Measurements from ENCODE around the gene CXorf65.

Gene CXorf65

DNA sequence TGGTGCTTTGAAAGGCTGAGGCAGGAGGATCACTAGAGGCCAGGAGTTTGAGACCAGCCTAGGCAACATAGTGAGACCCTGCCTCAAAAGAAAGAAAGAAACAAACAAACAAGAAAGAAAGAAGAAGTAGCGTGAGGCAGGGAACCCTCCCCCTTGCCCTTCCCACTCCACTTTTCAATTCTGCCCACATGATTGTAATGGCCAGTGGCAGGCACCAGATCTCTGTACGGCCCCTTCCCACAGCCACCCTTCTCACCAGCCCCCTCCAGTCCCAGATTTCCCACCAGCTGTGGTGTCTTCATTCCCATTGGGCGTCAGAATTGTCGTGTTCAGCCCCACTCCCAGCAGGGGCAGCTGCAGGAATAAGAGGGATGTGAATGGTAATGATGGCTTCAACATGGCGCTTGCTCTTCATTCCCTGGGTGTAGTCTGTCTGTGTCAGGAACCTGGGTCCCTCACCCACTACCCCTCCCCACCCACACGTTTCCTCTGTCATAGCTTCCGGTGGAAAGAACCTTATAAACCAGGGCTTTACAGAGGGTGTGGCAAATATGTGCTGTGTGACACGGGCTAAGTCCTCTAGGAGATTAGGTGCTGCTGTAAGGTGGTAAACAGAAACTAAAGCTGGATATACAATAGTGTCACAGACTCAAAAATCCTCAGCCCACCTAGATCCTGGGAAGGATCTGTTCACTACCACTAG, 4.8 kb upstream of the CXorf65 start, which contains the start of gene IL2RG:
Gene IL2RG (minus strand): TSS at position 437 of the 703 bp plus-strand sequence. CDS start 38 bp downstream, at position 399.
- H2AFZ ChIP-seq (ENCODE audit: low read length) = no peak within 1 kb of the TSS
- peaks cover 0 to 15% (median 0%) of the 10 kb centered on the region in 3 experiments for H3K27me3 ChIP-seq (ENCODE audit: control insufficient read depth in 3 of 3, insufficient read depth in 3 of 3, low read depth in 1 of 3, low read length in 3 of 3)
- H2BK15ac ChIP-seq (ENCODE audit: low read length) = no peak within 1 kb of the TSS
- H3K14ac ChIP-seq (ENCODE audit: low read length) = no peak within 1 kb of the TSS
- H2AK5ac ChIP-seq (ENCODE audit: low read depth, low read length) = no peak within 1 kb of the TSS
- H4K8ac ChIP-seq (ENCODE audit: low read depth, low read length) = no peak within 1 kb of the TSS
- no peak within 1 kb of the TSS for H2BK120ac ChIP-seq (ENCODE audit: low read depth, low read length)
- no peak within 1 kb of the TSS for H3K9ac ChIP-seq (ENCODE audit: low read depth, low read length, poor library complexity)
- WGBS, 2 donors (ENCODE audit: extremely low coverage in 2 of 2, insufficient read length in 2 of 2, insufficient replicate concordance in 1 of 2) = no CpG with 5 or more reads among the region's 8 CpGs
- H3K79me1 ChIP-seq (ENCODE audit: low read depth, low read length) = no peaks in the 10 kb centered on the region
- H3K4me3 ChIP-seq (ENCODE audit: low read length in 2 of 2) = no peak within 1 kb of the TSS
- H2BK12ac ChIP-seq (ENCODE audit: low read length) = no peak within 1 kb of the TSS
- peaks cover 0 to 2% of the 10 kb centered on the region in 2 donors for H3K4me1 ChIP-seq (ENCODE audit: control insufficient read depth in 2 of 2, insufficient read depth in 1 of 2, low read depth in 1 of 2, low read length in 2 of 2)
- H4K91ac ChIP-seq (ENCODE audit: low read depth, low read length, poor library complexity) = no peak within 1 kb of the TSS
- no peak within 1 kb of the TSS for H3K4me2 ChIP-seq (ENCODE audit: insufficient read depth, low read length, poor library complexity, severe bottlenecking)
- no peak within 1 kb of the TSS for H3K4ac ChIP-seq (ENCODE audit: low read length)
- H3K9me3 ChIP-seq (replicated peaks in 1 of 2; ENCODE audit: control insufficient read depth in 2 of 2, insufficient read depth in 1 of 2, low read depth in 1 of 2, low read length in 2 of 2) = no peaks in the 10 kb centered on the region
- DNase-seq (ENCODE audit: low spot score) = no peak
- H2BK5ac ChIP-seq (ENCODE audit: low read length) = no peak within 1 kb of the TSS
- H3K36me3 ChIP-seq (replicated peaks in 1 of 2; ENCODE audit: control insufficient read depth in 2 of 2, insufficient read depth in 2 of 2, low read length in 2 of 2) = no peaks in the 10 kb centered on the region
- H3K23ac ChIP-seq (ENCODE audit: low read depth, low read length, poor library complexity) = no peak within 1 kb of the TSS
- H3K18ac ChIP-seq (ENCODE audit: low read length) = no peak within 1 kb of the TSS
- H3K27ac ChIP-seq (replicated peaks; ENCODE audit: low read length) = no peak within 1 kb of the TSS

DNA sequence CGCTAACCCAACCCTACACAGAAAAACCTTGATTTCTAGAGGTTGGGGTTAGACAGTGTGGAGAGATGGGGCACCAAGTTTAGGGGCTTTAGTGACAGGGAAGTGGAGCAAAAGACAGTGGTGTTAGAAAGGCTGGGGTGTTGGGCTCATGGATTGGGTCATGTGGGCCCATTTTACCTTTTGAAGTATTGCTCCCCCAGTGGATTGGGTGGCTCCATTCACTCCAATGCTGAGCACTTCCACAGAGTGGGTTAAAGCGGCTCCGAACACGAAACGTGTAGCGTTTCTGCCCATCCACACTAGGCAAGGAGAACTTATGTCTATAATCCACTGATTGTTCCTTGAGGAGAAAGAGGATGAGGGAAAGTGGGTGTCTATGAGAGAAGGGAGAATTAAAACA, 2.5 kb upstream of the CXorf65 start:
- no peak overlapping the region for H3K18ac ChIP-seq (ENCODE audit: low read length)
- H2AFZ ChIP-seq (ENCODE audit: low read length) = no peak overlapping the region
- no peak overlapping the region for H3K4me2 ChIP-seq (ENCODE audit: insufficient read depth, low read length, poor library complexity, severe bottlenecking)
- peaks cover 4 to 8% of the 10 kb centered on the region in 2 donors for H3K4me1 ChIP-seq (ENCODE audit: control insufficient read depth in 2 of 2, insufficient read depth in 1 of 2, low read depth in 1 of 2, low read length in 2 of 2)
- no peaks in the 10 kb centered on the region for H3K9me3 ChIP-seq (replicated peaks in 1 of 2; ENCODE audit: control insufficient read depth in 2 of 2, insufficient read depth in 1 of 2, low read depth in 1 of 2, low read length in 2 of 2)
- H3K4ac ChIP-seq (ENCODE audit: low read length) = no peak overlapping the region
- no peak overlapping the region for H3K9ac ChIP-seq (ENCODE audit: low read depth, low read length, poor library complexity)
- H2BK15ac ChIP-seq (ENCODE audit: low read length) = no peak overlapping the region
- 100% methylated on average over 1 of the region's 6 CpGs; no CpG with 5 or more reads in 1 of the 2 donors for WGBS, 2 donors (ENCODE audit: extremely low coverage in 2 of 2, insufficient read length in 2 of 2, insufficient replicate concordance in 1 of 2)
- H3K23ac ChIP-seq (ENCODE audit: low read depth, low read length, poor library complexity) = no peak overlapping the region
- no peak overlapping the region for H4K91ac ChIP-seq (ENCODE audit: low read depth, low read length, poor library complexity)
- H3K27ac ChIP-seq (replicated peaks; ENCODE audit: low read length) = no peak overlapping the region
- peaks cover 0 to 15% (median 0%) of the 10 kb centered on the region in 3 experiments for H3K27me3 ChIP-seq (ENCODE audit: control insufficient read depth in 3 of 3, insufficient read depth in 3 of 3, low read depth in 1 of 3, low read length in 3 of 3)
- no peak overlapping the region for H2AK5ac ChIP-seq (ENCODE audit: low read depth, low read length)
- H4K8ac ChIP-seq (ENCODE audit: low read depth, low read length) = no peak overlapping the region
- H3K4me3 ChIP-seq (ENCODE audit: low read length in 2 of 2) = no peak overlapping the region
- H3K36me3 ChIP-seq (replicated peaks in 1 of 2; ENCODE audit: control insufficient read depth in 2 of 2, insufficient read depth in 2 of 2, low read length in 2 of 2) = no peaks in the 10 kb centered on the region
- no peak overlapping the region for H2BK12ac ChIP-seq (ENCODE audit: low read length)
- no peak overlapping the region for H2BK120ac ChIP-seq (ENCODE audit: low read depth, low read length)
- H2BK5ac ChIP-seq (ENCODE audit: low read length) = no peak overlapping the region
- no peak overlapping the region for H3K14ac ChIP-seq (ENCODE audit: low read length)
- DNase-seq (ENCODE audit: low spot score) = no peak
- H3K79me1 ChIP-seq (ENCODE audit: low read depth, low read length) = no peaks in the 10 kb centered on the region

DNA sequence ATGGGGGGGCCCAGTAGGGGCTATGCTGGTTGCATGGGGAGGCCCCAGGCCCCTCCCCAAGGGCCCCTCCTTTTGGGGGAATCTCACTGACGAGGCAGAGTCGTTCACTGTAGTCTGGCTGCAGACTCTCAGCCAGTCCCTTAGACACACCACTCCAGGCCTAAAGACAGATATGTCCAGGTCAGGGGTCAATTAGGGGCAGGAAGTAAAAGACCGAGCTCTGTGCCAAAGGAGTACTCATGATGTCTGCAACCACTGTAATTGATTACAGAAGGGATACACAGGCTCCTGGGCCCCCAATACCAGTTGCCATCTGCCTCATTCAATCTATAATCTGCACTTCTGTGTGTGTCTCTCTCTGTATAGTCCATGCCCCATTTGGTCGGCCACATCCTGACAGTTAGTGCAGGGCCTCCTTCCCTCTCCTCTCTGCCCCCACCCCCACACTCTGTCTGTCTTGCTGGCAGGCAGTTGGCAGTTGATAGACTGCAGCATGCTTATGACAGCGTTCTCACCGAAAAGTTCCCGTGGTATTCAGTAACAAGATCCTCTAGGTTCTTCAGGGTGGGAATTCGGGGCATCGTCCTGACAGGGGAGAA, 1.3 kb upstream of the CXorf65 start:
- H2BK12ac ChIP-seq (ENCODE audit: low read length) = no peak overlapping the region
- H3K4me3 ChIP-seq (ENCODE audit: low read length in 2 of 2) = no peak overlapping the region
- H3K23ac ChIP-seq (ENCODE audit: low read depth, low read length, poor library complexity) = no peak overlapping the region
- peaks cover 12 to 14% of the 10 kb centered on the region in 2 donors for H3K4me1 ChIP-seq (ENCODE audit: control insufficient read depth in 2 of 2, insufficient read depth in 1 of 2, low read depth in 1 of 2, low read length in 2 of 2)
- H3K9ac ChIP-seq (ENCODE audit: low read depth, low read length, poor library complexity) = no peak overlapping the region
- H2BK5ac ChIP-seq (ENCODE audit: low read length) = no peak overlapping the region
- no peak overlapping the region for H3K14ac ChIP-seq (ENCODE audit: low read length)
- no peak overlapping the region for H3K4me2 ChIP-seq (ENCODE audit: insufficient read depth, low read length, poor library complexity, severe bottlenecking)
- no peak overlapping the region for H4K91ac ChIP-seq (ENCODE audit: low read depth, low read length, poor library complexity)
- no peaks in the 10 kb centered on the region for H3K79me1 ChIP-seq (ENCODE audit: low read depth, low read length)
- H2BK15ac ChIP-seq (ENCODE audit: low read length) = no peak overlapping the region
- WGBS, 2 donors (ENCODE audit: extremely low coverage in 2 of 2, insufficient read length in 2 of 2, insufficient replicate concordance in 1 of 2) = no CpG with 5 or more reads among the region's 9 CpGs
- no peak overlapping the region for H3K4ac ChIP-seq (ENCODE audit: low read length)
- H3K27ac ChIP-seq (replicated peaks; ENCODE audit: low read length) = no peak overlapping the region
- no peak overlapping the region for H2BK120ac ChIP-seq (ENCODE audit: low read depth, low read length)
- H3K18ac ChIP-seq (ENCODE audit: low read length) = no peak overlapping the region
- H2AFZ ChIP-seq (ENCODE audit: low read length) = peak overlapping the region; percentile 66
- H4K8ac ChIP-seq (ENCODE audit: low read depth, low read length) = peak overlapping the region; percentile 1
- H2AK5ac ChIP-seq (ENCODE audit: low read depth, low read length) = no peak overlapping the region
- H3K27me3 ChIP-seq (ENCODE audit: control insufficient read depth in 3 of 3, insufficient read depth in 3 of 3, low read depth in 1 of 3, low read length in 3 of 3) = peaks cover 0 to 15% (median 0%) of the 10 kb centered on the region in 3 experiments
- H3K9me3 ChIP-seq (replicated peaks in 1 of 2; ENCODE audit: control insufficient read depth in 2 of 2, insufficient read depth in 1 of 2, low read depth in 1 of 2, low read length in 2 of 2) = no peaks in the 10 kb centered on the region
- no peaks in the 10 kb centered on the region for H3K36me3 ChIP-seq (replicated peaks in 1 of 2; ENCODE audit: control insufficient read depth in 2 of 2, insufficient read depth in 2 of 2, low read length in 2 of 2)
- DNase-seq (ENCODE audit: low spot score) = no peak

DNA sequence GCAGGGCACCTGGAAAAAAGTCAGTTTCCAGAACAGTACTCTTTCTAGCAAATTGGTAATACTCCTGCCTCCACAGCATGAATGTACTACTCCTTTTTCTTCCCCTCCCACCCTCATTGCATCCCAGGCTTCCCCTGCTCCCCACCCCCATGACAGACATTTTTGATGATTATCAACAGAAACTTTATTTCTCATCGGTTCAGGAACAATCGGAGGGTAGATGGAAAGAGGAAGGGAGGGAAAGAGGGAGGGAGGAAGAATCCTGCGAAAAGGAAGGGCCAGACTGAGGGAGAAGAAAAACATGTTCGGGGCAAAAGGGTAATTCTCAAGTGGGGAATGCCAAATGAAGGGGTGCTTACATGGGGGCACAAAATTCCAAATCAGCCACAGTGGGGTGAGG, 705 bp upstream of the CXorf65 start:
- no peak overlapping the region for H3K9ac ChIP-seq (ENCODE audit: low read depth, low read length, poor library complexity)
- peaks cover 14 to 16% of the 10 kb centered on the region in 2 donors for H3K4me1 ChIP-seq (ENCODE audit: control insufficient read depth in 2 of 2, insufficient read depth in 1 of 2, low read depth in 1 of 2, low read length in 2 of 2)
- no peak overlapping the region for H3K14ac ChIP-seq (ENCODE audit: low read length)
- no peak overlapping the region for H2AFZ ChIP-seq (ENCODE audit: low read length)
- DNase-seq (ENCODE audit: low spot score) = no peak
- no peaks in the 10 kb centered on the region for H3K36me3 ChIP-seq (replicated peaks in 1 of 2; ENCODE audit: control insufficient read depth in 2 of 2, insufficient read depth in 2 of 2, low read length in 2 of 2)
- no peak overlapping the region for H2BK15ac ChIP-seq (ENCODE audit: low read length)
- H3K4me2 ChIP-seq (ENCODE audit: insufficient read depth, low read length, poor library complexity, severe bottlenecking) = no peak overlapping the region
- H2AK5ac ChIP-seq (ENCODE audit: low read depth, low read length) = no peak overlapping the region
- H2BK5ac ChIP-seq (ENCODE audit: low read length) = no peak overlapping the region
- WGBS, 2 donors (ENCODE audit: extremely low coverage in 2 of 2, insufficient read length in 2 of 2, insufficient replicate concordance in 1 of 2) = no CpG with 5 or more reads among the region's 4 CpGs
- H3K4ac ChIP-seq (ENCODE audit: low read length) = no peak overlapping the region
- H3K27me3 ChIP-seq (ENCODE audit: control insufficient read depth in 3 of 3, insufficient read depth in 3 of 3, low read depth in 1 of 3, low read length in 3 of 3) = peaks cover 0 to 18% (median 0%) of the 10 kb centered on the region in 3 experiments
- H3K27ac ChIP-seq (replicated peaks; ENCODE audit: low read length) = no peak overlapping the region
- no peak overlapping the region for H3K4me3 ChIP-seq (ENCODE audit: low read length in 2 of 2)
- H3K18ac ChIP-seq (ENCODE audit: low read length) = no peak overlapping the region
- no peaks in the 10 kb centered on the region for H3K79me1 ChIP-seq (ENCODE audit: low read depth, low read length)
- no peak overlapping the region for H2BK12ac ChIP-seq (ENCODE audit: low read length)
- H4K91ac ChIP-seq (ENCODE audit: low read depth, low read length, poor library complexity) = no peak overlapping the region
- no peak overlapping the region for H4K8ac ChIP-seq (ENCODE audit: low read depth, low read length)
- H3K9me3 ChIP-seq (replicated peaks in 1 of 2; ENCODE audit: control insufficient read depth in 2 of 2, insufficient read depth in 1 of 2, low read depth in 1 of 2, low read length in 2 of 2) = no peaks in the 10 kb centered on the region
- H2BK120ac ChIP-seq (ENCODE audit: low read depth, low read length) = no peak overlapping the region
- no peak overlapping the region for H3K23ac ChIP-seq (ENCODE audit: low read depth, low read length, poor library complexity)
